Heart right ventricle (tissue), 16 donors: ENCODE data around the gene IGIP. TPM values are rescaled to one million over a fixed set of nuclear protein-coding genes. Genes with fewer than 3 reads are reported as not detected.

Experiments
- ATAC-seq, 8 donors: fragments of 200-7000 bp; cut with Tn5 transposase; one replicate each; pipeline ENCODE4 v1.9.1; 2020; ENCODE audit warnings: mild to moderate bottlenecking in 8 of 8, moderate library complexity in 8 of 8, moderate number of reproducible peaks in 1 of 8
- DNase-seq, 2 donors: peaks; one replicate each; pipeline ENCODE4 v3.0.0-alpha.2; 2020
- H3K27ac ChIP-seq, 10 donors: fragments of 200-600 bp; sonication (generic) in 2 of 10; one replicate each; pipeline versions ENCODE4 v1.5.0 to v1.8.0; 2020 to 2022; ENCODE audit warnings: mild to moderate bottlenecking in 3 of 10
- H3K27me3 ChIP-seq, 7 donors: fragments of 200-600 bp; one replicate each; pipeline ENCODE4 v1.8.0; 2021 to 2022; ENCODE audit warnings: mild to moderate bottlenecking in 2 of 7
- H3K36me3 ChIP-seq, 9 donors: fragments of 200-600 bp; sonication (generic) in 1 of 9; one replicate each; pipeline versions ENCODE4 v1.5.0 to v1.8.0; 2020 to 2022; ENCODE audit warnings: mild to moderate bottlenecking in 2 of 9
- H3K4me1 ChIP-seq, 9 donors: fragments of 200-600 bp; sonication (generic) in 1 of 9; one replicate each; pipeline versions ENCODE4 v1.5.0 to v1.8.0; 2020 to 2022; ENCODE audit warnings: mild to moderate bottlenecking in 4 of 9
- H3K4me3 ChIP-seq, 10 donors: fragments of 200-600 bp; sonication (generic) in 2 of 10; one replicate each; pipeline versions ENCODE4 v1.5.0 to v1.8.0; 2020 to 2022; ENCODE audit warnings: mild to moderate bottlenecking in 7 of 10, moderate library complexity in 2 of 10
- H3K9me3 ChIP-seq, 11 donors: fragments of 200-600 bp in 10 of 11; sonication (generic) in 2 of 11; one replicate each; pipeline versions ENCODE4 v1.5.0 to v1.8.0; 2013 to 2022; ENCODE audit warnings: mild to moderate bottlenecking in 2 of 11, control low read depth in 1 of 11, moderate library complexity in 1 of 11
- WGBS, 2 donors: extraction: QIAGEN DNeasy Blood & Tissue Kit; methylation state at CpG; one replicate each; pipeline ENCODE4 v1.1.7; 2013; ENCODE audit warnings: inconsistent platforms in 1 of 2; 5-methylcytosine and 5-hydroxymethylcytosine counted together
- intact Hi-C, 10 donors: fragments of 100-400 bp; cut with DNase I; formaldehyde crosslinking; loops; one replicate each; pipeline versions ENCODE4 v1.11.1 to v1.14.2; 2022
- polyA plus RNA-seq, 2 donors: library from polyadenylated mRNA; stranded (reverse); fragments of 200-250 nt; gene quantifications; one replicate each; pipeline ENCODE4 v1.2.3, GENCODE V29; 2013
- total RNA-seq, 10 donors: library from RNA; stranded (reverse); fragmentation: NEBNext Ultra II Directional in 3 of 10; extraction: Animal tissue kit (Norgen Biotek cat#: 25700) in 3 of 10; gene quantifications; one replicate each; pipeline versions ENCODE4 v1.2.1 to v1.2.4, GENCODE V29; 2021 to 2023
- TF ChIP-seq, protein P1 (sequence below), 9 donors: fragments of 200-600 bp; sonication (generic) in 2 of 9; IDR thresholded peaks; one replicate each; pipeline versions ENCODE4 v1.5.0 to v1.8.0; 2021 to 2022; ENCODE audit warnings: antibody characterized with exemption in 9 of 9, mild to moderate bottlenecking in 5 of 9, moderate library complexity in 1 of 9
- donor health status: Arrhythmogenic right ventricular cardiomyopathy.
- donor health status: ischemic (EF 13 %, LVEDD 7.1; RV severe dilation, severe dysfunction).
- donor health status: healthy with polysubstance abuse.
- donor health status: DM: no; HTN: yes; CAD: no.
- donor health status: DM: no; HTN: no; CAD: no.
- donor health status: ischemic (EF 25% LVEDD 6.9; RV normal size, moderate dysfunction).
- donor health status: ischemic (EF 25% LVEDD 5.7; RV mildly dilated, moderate dysfunction).
- donor health status: healthy.
- donor health status: DM: yes; HTN: yes; CAD: no.
- donor health status: Ischemic cardiomyopathy.
- donor health status: ischemic (EF 35%, LVEDD 5.7; RV mildly dilated, moderate dysfunction).
- donor health status: nonischemic (EF 11% LVEDD 7.7; RV severe dilation, severe dysfunction).
- donor health status: DM: yes; HTN: yes; CAD: no.
- donor health status: PGD.
- donor health status: ischemic (EF 29% LVEDD 5.4; RV normal size, mild dysfunction).
- donor health status: nonischemic (EF 23%, LVEDD 6.1; RV moderate dilation, normal function).

The IGIP gene
- total and polyA plus RNA-seq, 12 donors: 5.0 to 17.2 (median 12.4) TPM

DNA sequence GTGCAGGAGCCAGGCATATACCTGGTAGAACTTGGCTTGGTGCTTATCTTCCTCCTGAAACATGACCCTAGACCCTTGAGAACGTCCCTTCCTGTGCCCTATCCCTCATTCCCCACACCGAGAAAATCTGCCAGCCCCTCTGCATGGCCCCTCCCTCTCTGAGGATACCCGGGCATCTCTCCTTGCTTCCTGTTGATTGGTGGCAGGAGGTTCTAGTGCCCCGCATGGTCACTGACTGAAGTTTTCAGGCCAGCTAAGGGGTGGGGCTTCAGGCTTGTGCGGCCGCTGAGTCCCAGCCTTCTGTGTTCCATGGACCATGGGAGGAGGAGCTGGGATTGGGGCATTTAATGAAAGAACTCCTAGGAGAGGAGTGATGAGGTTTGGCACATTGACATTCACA lies 22.8 kb downstream of the IGIP start:
- TF ChIP-seq, protein P1, sequence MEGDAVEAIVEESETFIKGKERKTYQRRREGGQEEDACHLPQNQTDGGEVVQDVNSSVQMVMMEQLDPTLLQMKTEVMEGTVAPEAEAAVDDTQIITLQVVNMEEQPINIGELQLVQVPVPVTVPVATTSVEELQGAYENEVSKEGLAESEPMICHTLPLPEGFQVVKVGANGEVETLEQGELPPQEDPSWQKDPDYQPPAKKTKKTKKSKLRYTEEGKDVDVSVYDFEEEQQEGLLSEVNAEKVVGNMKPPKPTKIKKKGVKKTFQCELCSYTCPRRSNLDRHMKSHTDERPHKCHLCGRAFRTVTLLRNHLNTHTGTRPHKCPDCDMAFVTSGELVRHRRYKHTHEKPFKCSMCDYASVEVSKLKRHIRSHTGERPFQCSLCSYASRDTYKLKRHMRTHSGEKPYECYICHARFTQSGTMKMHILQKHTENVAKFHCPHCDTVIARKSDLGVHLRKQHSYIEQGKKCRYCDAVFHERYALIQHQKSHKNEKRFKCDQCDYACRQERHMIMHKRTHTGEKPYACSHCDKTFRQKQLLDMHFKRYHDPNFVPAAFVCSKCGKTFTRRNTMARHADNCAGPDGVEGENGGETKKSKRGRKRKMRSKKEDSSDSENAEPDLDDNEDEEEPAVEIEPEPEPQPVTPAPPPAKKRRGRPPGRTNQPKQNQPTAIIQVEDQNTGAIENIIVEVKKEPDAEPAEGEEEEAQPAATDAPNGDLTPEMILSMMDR (IDR thresholded peaks at IDR 0.05): no peak
- H3K36me3 ChIP-seq: no peaks in the 10 kb centered on the region
- DNase-seq: no peak
- no peaks in the 10 kb centered on the region for H3K9me3 ChIP-seq
- H3K4me1 ChIP-seq: peaks cover 6 to 27% (median 17%) of the 10 kb centered on the region in 9 donors
- intact Hi-C loops: loop anchor here in 3 of 10 donors (5.0 to 10.0 kb wide), 2 partner anchors 41 to 354 kb away; partner anchors contain the start of gene PSD2 (in 1 of the 3)
- H3K27me3 ChIP-seq: peaks cover 0 to 29% (median 0%) of the 10 kb centered on the region in 7 donors
- no peak overlapping the region for H3K4me3 ChIP-seq
- H3K27ac ChIP-seq: no peak overlapping the region
- WGBS, 2 donors: 33 to 52% methylated on average over 6 of the region's 6 CpGs
- ATAC-seq: no peak

DNA sequence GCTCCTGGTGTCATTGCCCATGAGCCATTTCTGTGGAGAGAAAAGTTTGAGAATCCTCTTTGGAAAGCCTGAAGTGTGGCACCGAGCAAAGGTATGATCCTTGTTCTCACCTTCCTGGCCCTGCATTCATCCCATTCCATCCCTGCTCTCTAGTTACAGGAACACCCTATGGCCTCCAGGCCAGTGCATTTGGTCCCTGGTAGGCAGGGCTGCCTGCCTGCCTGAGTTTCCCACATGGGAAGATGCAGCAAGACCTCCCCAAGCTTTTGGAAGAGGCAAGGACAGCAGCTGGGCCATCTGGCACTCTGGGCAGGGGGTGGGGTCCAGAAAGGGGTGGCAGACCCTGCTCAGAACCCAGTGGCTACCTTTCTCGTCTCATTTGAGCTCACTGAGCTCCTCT lies 24.5 kb downstream of the IGIP start:
- intact Hi-C loops: loop anchor here in 4 of 10 donors (5.0 to 10.0 kb wide), 5 partner anchors 73 to 365 kb away; no protein-coding TSS in a partner anchor
- Histone ChIP-seq H3K36me3 (no peaks in the 10 kb centered on the region), H3K4me1 (peaks cover 6 to 18% (median 14%) of the 10 kb centered on the region in 9 donors), H3K9me3 (no peaks in the 10 kb centered on the region), H3K4me3 (no peak overlapping the region), H3K27me3 (peaks cover 0 to 25% (median 0%) of the 10 kb centered on the region in 7 donors), H3K27ac (no peak overlapping the region)
- TF ChIP-seq, protein P1 (IDR thresholded peaks at IDR 0.05): no peak
- DNase-seq (no peak), ATAC-seq (no peak)
- 87 to 90% methylated on average over 2 of the region's 2 CpGs for WGBS, 2 donors

DNA sequence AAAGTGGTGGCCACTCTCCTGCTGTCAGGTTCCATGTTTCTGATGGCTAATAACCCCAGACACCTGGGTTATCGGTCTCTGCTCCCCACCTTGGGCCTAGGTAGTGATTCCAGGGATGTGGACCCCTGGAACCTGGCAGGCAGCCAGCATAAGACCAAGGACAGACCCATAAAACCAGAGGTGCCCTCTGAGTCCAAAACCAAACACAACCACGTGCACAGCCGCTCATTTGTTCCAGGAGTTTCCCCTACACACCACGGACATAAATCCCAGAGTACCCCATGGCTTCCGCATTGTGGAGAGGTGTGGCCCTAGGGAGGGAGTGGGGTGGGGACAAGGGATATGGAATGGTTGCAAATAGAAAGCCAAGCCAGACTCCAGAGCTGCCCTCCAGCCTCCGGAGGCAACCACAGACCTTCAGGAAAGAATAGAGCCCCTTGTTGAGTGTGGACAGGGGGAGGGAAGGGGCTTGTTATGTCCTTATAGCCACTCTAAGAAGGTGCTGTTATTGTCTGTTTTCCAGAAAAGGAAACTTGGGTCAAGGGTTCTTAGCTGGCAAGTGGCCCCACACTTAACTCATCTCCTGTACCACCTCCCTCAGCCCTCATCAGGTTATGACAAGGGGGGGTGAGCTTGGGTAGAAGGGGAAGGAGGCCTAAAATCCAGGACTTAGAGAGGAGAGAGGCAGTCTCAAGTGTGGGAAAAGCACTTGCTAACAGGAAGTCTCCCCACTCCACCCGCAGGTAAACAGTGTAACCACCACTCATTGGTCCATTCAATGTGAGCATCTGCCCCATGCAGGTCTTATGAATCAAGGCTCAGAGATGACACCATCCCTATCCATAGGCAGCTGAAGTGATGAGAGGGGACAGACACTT lies 25.6 kb downstream of the IGIP start:
- Histone ChIP-seq H3K4me1 (peaks cover 1 to 17% (median 9%) of the 10 kb centered on the region in 9 donors), H3K36me3 (no peaks in the 10 kb centered on the region), H3K4me3 (no peak overlapping the region), H3K27ac (no peak overlapping the region), H3K27me3 (peaks cover 0 to 13% (median 0%) of the 10 kb centered on the region in 7 donors), H3K9me3 (no peaks in the 10 kb centered on the region)
- 87 to 91% methylated on average over 7 of the region's 7 CpGs for WGBS, 2 donors
- DNase-seq (no peak), ATAC-seq (no peak)
- intact Hi-C loops: loop anchor here in 4 of 10 donors (2.0 to 10.0 kb wide), 6 partner anchors 74 to 367 kb away; no protein-coding TSS in a partner anchor
- TF ChIP-seq, protein P1 (IDR thresholded peaks at IDR 0.05): no peak

- peaks cover 0 to 19% (median 12%) of the 10 kb centered on the region in 9 donors for H3K4me1 ChIP-seq
- no peak for DNase-seq
- no peaks in the 10 kb centered on the region for H3K9me3 ChIP-seq
- no peak overlapping the region for H3K4me3 ChIP-seq
- no peak for ATAC-seq
- 75 to 80% methylated on average over 23 of the region's 23 CpGs for WGBS, 2 donors
- TF ChIP-seq, protein P1 (IDR thresholded peaks at IDR 0.05): no peak
- intact Hi-C loops: loop anchor here in 4 of 10 donors (2.0 to 10.0 kb wide), 6 partner anchors 75 to 368 kb away; no protein-coding TSS in a partner anchor
- no peak overlapping the region for H3K27ac ChIP-seq
- no peaks in the 10 kb centered on the region for H3K36me3 ChIP-seq
- H3K27me3 ChIP-seq: peaks cover 0 to 6% (median 0%) of the 10 kb centered on the region in 7 donors
Measured at GRCh38 chr5:140152022-140152999, 26.6 kb downstream of the IGIP start.
